Activated T-cell treated with anti-CD3 and anti-CD28 coated beads, Interleukin-2, amount 50 U/mL, for 4 hours (primary cell): Measurements from ENCODE around the gene ZNRF3. TPM values are rescaled to one million over a fixed set of nuclear protein-coding genes. Genes with fewer than 3 reads are reported as not detected.
"Not testable (repeated sequence)": the region's sequence is repeated elsewhere in the genome, so short reads cannot be mapped to it uniquely, and the experiment has no call there.

Experiments used
- ATAC-seq, 2 donors: fragments of 200-7000 bp; cut with Tn5 transposase; one replicate each; pipeline ENCODE4 v1.10.0; 2021
- DNase-seq: peaks from one replicate; pipeline ENCODE4 v3.0.0-alpha.2; 2020
- H3K27me3 Mint-ChIP-seq: one replicate; pipeline ENCODE4 v1.8.0; 2021; ENCODE audit warnings: low read depth, mixed read lengths
- H3K36me3 Mint-ChIP-seq: one replicate; pipeline ENCODE4 v1.8.0; 2022; ENCODE audit warnings: mixed read lengths; ENCODE audit not compliant: insufficient read depth
- H3K4me1 Mint-ChIP-seq: one replicate; pipeline ENCODE4 v1.8.0; 2021; ENCODE audit warnings: low read depth, mixed read lengths
- H3K4me3 Mint-ChIP-seq: one replicate; pipeline ENCODE4 v1.8.0; 2021; ENCODE audit warnings: mild to moderate bottlenecking, moderate library complexity, mixed read lengths
- H3K9me3 Mint-ChIP-seq: one replicate; pipeline ENCODE4 v1.8.0; 2021; ENCODE audit warnings: mixed read lengths
- total RNA-seq, 3 donors: library from RNA; stranded (reverse); gene quantifications; one replicate each; pipeline ENCODE4 v1.2.1, GENCODE V29; 2021

Gene ZNRF3
- total RNA-seq, 3 donors from 2014 or later, result 3.3 to 4.9 (median 3.8) TPM

GRCh38 chr22:28992565-28993356 is 109.4 kb downstream of the ZNRF3 start:
- Mint-ChIP-seq H3K27me3 (peaks cover 1% of the 10 kb centered on the region), H3K9me3 (no peaks in the 10 kb centered on the region), H3K4me3 (no peak overlapping the region), H3K36me3 (peaks cover 7% of the 10 kb centered on the region), H3K4me1 (no peaks in the 10 kb centered on the region)
- ATAC-seq, result no peak
- no peak for DNase-seq

- H3K36me3 Mint-ChIP-seq, result peaks cover 7% of the 10 kb centered on the region
- H3K4me1 Mint-ChIP-seq, result no peaks in the 10 kb centered on the region
- H3K27me3 Mint-ChIP-seq, result peaks cover 5% of the 10 kb centered on the region
- no peaks in the 10 kb centered on the region for H3K9me3 Mint-ChIP-seq
- DNase-seq (no peak), ATAC-seq (no peak)
- no peak overlapping the region for H3K4me3 Mint-ChIP-seq
Measured at GRCh38 chr22:28994522-28994921, 111.2 kb downstream of the ZNRF3 start.

GRCh38 chr22:28995551-28995950 is 112.2 kb downstream of the ZNRF3 start:
- Mint-ChIP-seq H3K4me3 (no peak overlapping the region), H3K27me3 (peaks cover 5% of the 10 kb centered on the region), H3K4me1 (no peaks in the 10 kb centered on the region), H3K9me3 (no peaks in the 10 kb centered on the region), H3K36me3 (peaks cover 6% of the 10 kb centered on the region)
- DNase-seq, result no peak
- ATAC-seq, result no peak

- Mint-ChIP-seq H3K27me3 (peaks cover 5% of the 10 kb centered on the region), H3K4me1 (no peaks in the 10 kb centered on the region), H3K36me3 (peaks cover 4% of the 10 kb centered on the region), H3K4me3 (no peak overlapping the region), H3K9me3 (no peaks in the 10 kb centered on the region)
- ATAC-seq (no peak), DNase-seq (no peak)
Measured at GRCh38 chr22:28997342-28997741, 114.0 kb downstream of the ZNRF3 start.

GRCh38 chr22:28998681-28999080 is 115.3 kb downstream of the ZNRF3 start:
- no peak for DNase-seq
- Mint-ChIP-seq H3K4me3 (no peak overlapping the region), H3K9me3 (no peaks in the 10 kb centered on the region), H3K27me3 (peaks cover 3% of the 10 kb centered on the region), H3K36me3 (no peaks in the 10 kb centered on the region), H3K4me1 (no peaks in the 10 kb centered on the region)
- ATAC-seq, result no peak

- Mint-ChIP-seq H3K27me3 (peaks cover 3% of the 10 kb centered on the region), H3K4me1 (peaks cover 2% of the 10 kb centered on the region), H3K36me3 (no peaks in the 10 kb centered on the region), H3K4me3 (no peak overlapping the region), H3K9me3 (no peaks in the 10 kb centered on the region)
- DNase-seq, result no peak
- no peak for ATAC-seq
Measured at GRCh38 chr22:28999510-28999909, 116.1 kb downstream of the ZNRF3 start.

GRCh38 chr22:28999919-29000556 is 116.7 kb downstream of the ZNRF3 start:
- H3K4me3 Mint-ChIP-seq, result no peak overlapping the region
- H3K27me3 Mint-ChIP-seq, result peaks cover 5% of the 10 kb centered on the region
- peaks cover 2% of the 10 kb centered on the region for H3K4me1 Mint-ChIP-seq
- no peak for ATAC-seq
- H3K36me3 Mint-ChIP-seq, result no peaks in the 10 kb centered on the region
- no peak for DNase-seq
- no peaks in the 10 kb centered on the region for H3K9me3 Mint-ChIP-seq

GRCh38 chr22:29000641-29001040 is 117.3 kb downstream of the ZNRF3 start:
- DNase-seq, result no peak
- Mint-ChIP-seq H3K36me3 (no peaks in the 10 kb centered on the region), H3K27me3 (peaks cover 9% of the 10 kb centered on the region), H3K4me1 (peaks cover 2% of the 10 kb centered on the region), H3K9me3 (no peaks in the 10 kb centered on the region), H3K4me3 (no peak overlapping the region)
- ATAC-seq, result no peak

- H3K4me1 Mint-ChIP-seq, result peaks cover 2% of the 10 kb centered on the region
- no peaks in the 10 kb centered on the region for H3K36me3 Mint-ChIP-seq
- no peaks in the 10 kb centered on the region for H3K9me3 Mint-ChIP-seq
- H3K27me3 Mint-ChIP-seq, result peaks cover 14% of the 10 kb centered on the region
- DNase-seq (no peak), ATAC-seq (no peak)
- no peak overlapping the region for H3K4me3 Mint-ChIP-seq
Measured at GRCh38 chr22:29002603-29003002, 119.2 kb downstream of the ZNRF3 start.

- Mint-ChIP-seq H3K4me3 (no peak overlapping the region), H3K27me3 (peaks cover 13% of the 10 kb centered on the region), H3K4me1 (peaks cover 2% of the 10 kb centered on the region), H3K36me3 (no peaks in the 10 kb centered on the region), H3K9me3 (no peaks in the 10 kb centered on the region)
- ATAC-seq (no peak), DNase-seq (no peak)
Measured at GRCh38 chr22:29003552-29003951, 120.2 kb downstream of the ZNRF3 start.

- Mint-ChIP-seq H3K36me3 (no peaks in the 10 kb centered on the region), H3K4me1 (peaks cover 2% of the 10 kb centered on the region), H3K9me3 (no peaks in the 10 kb centered on the region), H3K27me3 (peaks cover 11% of the 10 kb centered on the region), H3K4me3 (no peak overlapping the region)
- DNase-seq, result no peak
- ATAC-seq, result no peak
Measured at GRCh38 chr22:29003975-29004646, 120.7 kb downstream of the ZNRF3 start.

- Mint-ChIP-seq H3K36me3 (no peaks in the 10 kb centered on the region), H3K4me3 (no peak overlapping the region), H3K9me3 (no peaks in the 10 kb centered on the region), H3K4me1 (peaks cover 2% of the 10 kb centered on the region), H3K27me3 (peaks cover 11% of the 10 kb centered on the region)
- DNase-seq (no peak), ATAC-seq (no peak)
Measured at GRCh38 chr22:29004647-29005371, 121.4 kb downstream of the ZNRF3 start.

- DNase-seq, H3K4me3 Mint-ChIP-seq, H3K9me3 Mint-ChIP-seq, H3K4me1 Mint-ChIP-seq, H3K36me3 Mint-ChIP-seq, ATAC-seq: not testable (repeated sequence)
- peaks cover 11% of the 10 kb centered on the region for H3K27me3 Mint-ChIP-seq
Measured at GRCh38 chr22:29005754-29006153, 122.4 kb downstream of the ZNRF3 start.

GRCh38 chr22:29006346-29006745 is 123.0 kb downstream of the ZNRF3 start:
- no peaks in the 10 kb centered on the region for H3K9me3 Mint-ChIP-seq
- H3K27me3 Mint-ChIP-seq, result peaks cover 16% of the 10 kb centered on the region
- no peak for ATAC-seq
- peaks cover 2% of the 10 kb centered on the region for H3K4me1 Mint-ChIP-seq
- no peak overlapping the region for H3K4me3 Mint-ChIP-seq
- no peak for DNase-seq
- H3K36me3 Mint-ChIP-seq, result no peaks in the 10 kb centered on the region
